Brain microvascular endothelial cell (primary cell): ENCODE results near the gene PRR20E.
"Not testable (repeated sequence)": the region's sequence is repeated elsewhere in the genome, so short reads cannot be mapped to it uniquely, and the experiment has no call there.

ENCODE experiments used
- DNase-seq: peaks from one replicate; pipeline ENCODE4 v3.0.0-alpha.2; 2020
- H3K27ac ChIP-seq: fragments of 250-450 bp; sonication (Bioruptor Pico); 2 replicates; pipeline ENCODE4 v1.5.1; 2020; ENCODE audit warnings: mild to moderate bottlenecking, moderate library complexity
- H3K27me3 ChIP-seq: fragments of 250-450 bp; sonication (Bioruptor Pico); replicated peaks from 2 replicates; pipeline ENCODE4 v1.5.1; 2020; ENCODE audit warnings: mild to moderate bottlenecking
- H3K36me3 ChIP-seq: fragments of 250-450 bp; sonication (Bioruptor Pico); replicated peaks from 2 replicates; pipeline ENCODE4 v1.5.1; 2020; ENCODE audit warnings: mild to moderate bottlenecking
- H3K4me3 ChIP-seq: 2 replicates; pipeline ENCODE4 v1.5.1; 2011; ENCODE audit warnings: low read depth, mild to moderate bottlenecking, control low read depth, low read length, moderate library complexity
- in situ Hi-C: cut with HindIII; loops from 2 replicates; pipeline ENCODE4 v1.10.0; 2017; ENCODE audit warnings: low sequenced_read_pairs, low pct_ligation_motif_present
- TF ChIP-seq, protein P1 (sequence below): IDR thresholded peaks from 2 replicates; pipeline ENCODE4 v1.5.1; 2011; ENCODE audit warnings: low read depth, mild to moderate bottlenecking, moderate library complexity, low read length, control low read depth, inconsistent platforms; ENCODE audit errors: missing control alignments

PRR20E gene

DNA sequence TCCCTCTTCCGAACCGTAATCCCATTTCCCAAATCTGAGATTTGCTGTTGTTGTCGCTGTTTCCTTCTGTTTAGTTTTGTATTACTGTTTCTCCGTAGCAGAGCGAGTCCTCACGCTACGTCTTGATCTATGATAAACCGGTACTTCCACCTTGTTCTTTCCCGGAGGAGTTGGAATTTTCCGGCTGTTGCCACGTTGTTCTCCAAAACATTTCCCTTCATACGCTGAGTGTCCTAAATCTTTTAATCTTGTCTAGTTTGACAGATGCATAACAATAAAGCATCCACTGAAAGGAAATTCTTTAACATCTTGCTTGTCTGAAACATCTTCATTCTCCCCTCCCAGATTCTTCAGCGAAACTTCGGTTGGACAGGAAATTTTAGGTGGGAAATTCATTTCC is 18.9 kb upstream of the PRR20E start:
- H3K27me3 ChIP-seq, H3K4me3 ChIP-seq, H3K36me3 ChIP-seq, DNase-seq, H3K27ac ChIP-seq, in situ Hi-C loops: not testable (repeated sequence)

DNA sequence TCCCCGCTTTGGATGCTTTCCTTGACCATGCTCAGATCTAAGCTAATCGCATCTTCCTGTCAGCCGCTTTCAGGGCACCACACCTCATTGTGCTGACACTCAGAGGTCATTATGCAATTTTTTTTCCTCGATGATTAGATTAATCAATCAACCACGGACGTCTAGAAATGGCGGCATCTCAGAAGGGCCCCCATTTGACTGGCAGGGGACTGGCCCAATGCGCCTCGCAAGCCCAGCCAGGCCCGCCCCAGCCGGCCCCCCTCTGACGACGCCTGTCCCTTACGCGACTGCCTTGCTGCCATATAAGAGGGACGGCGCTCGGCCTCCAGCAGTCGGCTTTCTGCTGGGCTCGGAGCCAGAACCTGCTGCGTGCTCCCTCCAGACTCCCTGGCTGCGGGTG is 13.2 kb upstream of the PRR20E start, which contains the start of gene PRR20C:
PRR20C (plus strand) TSS at position 301 of the 400 bp plus-strand sequence. CDS start 387 bp downstream, outside the sequence.
- DNase-seq, in situ Hi-C loops, H3K4me3 ChIP-seq, H3K27me3 ChIP-seq, H3K27ac ChIP-seq, H3K36me3 ChIP-seq: not testable (repeated sequence)

DNA sequence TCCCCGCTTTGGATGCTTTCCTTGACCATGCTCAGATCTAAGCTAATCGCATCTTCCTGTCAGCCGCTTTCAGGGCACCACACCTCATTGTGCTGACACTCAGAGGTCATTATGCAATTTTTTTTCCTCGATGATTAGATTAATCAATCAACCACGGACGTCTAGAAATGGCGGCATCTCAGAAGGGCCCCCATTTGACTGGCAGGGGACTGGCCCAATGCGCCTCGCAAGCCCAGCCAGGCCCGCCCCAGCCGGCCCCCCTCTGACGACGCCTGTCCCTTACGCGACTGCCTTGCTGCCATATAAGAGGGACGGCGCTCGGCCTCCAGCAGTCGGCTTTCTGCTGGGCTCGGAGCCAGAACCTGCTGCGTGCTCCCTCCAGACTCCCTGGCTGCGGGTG is 6.7 kb upstream of the PRR20E start, which contains the start of gene PRR20D:
PRR20D (plus strand) TSS at position 301 of the 400 bp plus-strand sequence. CDS start 387 bp downstream, outside the sequence.
- in situ Hi-C loops, DNase-seq, H3K36me3 ChIP-seq, H3K27me3 ChIP-seq, H3K4me3 ChIP-seq, H3K27ac ChIP-seq: not testable (repeated sequence)

DNA sequence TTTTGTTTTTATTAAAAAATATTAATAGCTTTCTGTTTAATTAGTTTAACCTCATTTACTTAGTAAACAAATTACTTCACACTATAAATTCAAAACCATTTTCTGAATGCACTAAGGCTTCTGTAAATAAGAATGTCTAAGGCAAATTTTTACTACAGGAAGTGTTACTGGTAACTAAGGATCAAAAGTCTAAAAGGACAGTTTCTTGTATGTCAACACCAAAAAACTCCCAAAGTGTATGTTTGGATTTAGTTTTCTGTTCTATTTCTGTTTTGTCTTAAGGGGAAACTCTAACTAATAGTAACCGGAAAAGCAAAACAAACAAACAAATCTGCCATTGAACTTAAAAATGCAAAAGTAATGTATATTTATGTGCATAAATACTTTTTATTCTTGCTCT is 24.7 kb downstream of the PRR20E start:
- Histone ChIP-seq H3K27me3 (no peaks in the 10 kb centered on the region), H3K36me3 (no peaks in the 10 kb centered on the region), H3K4me3 (no peak overlapping the region), H3K27ac (no peak overlapping the region)
- TF ChIP-seq, protein P1, sequence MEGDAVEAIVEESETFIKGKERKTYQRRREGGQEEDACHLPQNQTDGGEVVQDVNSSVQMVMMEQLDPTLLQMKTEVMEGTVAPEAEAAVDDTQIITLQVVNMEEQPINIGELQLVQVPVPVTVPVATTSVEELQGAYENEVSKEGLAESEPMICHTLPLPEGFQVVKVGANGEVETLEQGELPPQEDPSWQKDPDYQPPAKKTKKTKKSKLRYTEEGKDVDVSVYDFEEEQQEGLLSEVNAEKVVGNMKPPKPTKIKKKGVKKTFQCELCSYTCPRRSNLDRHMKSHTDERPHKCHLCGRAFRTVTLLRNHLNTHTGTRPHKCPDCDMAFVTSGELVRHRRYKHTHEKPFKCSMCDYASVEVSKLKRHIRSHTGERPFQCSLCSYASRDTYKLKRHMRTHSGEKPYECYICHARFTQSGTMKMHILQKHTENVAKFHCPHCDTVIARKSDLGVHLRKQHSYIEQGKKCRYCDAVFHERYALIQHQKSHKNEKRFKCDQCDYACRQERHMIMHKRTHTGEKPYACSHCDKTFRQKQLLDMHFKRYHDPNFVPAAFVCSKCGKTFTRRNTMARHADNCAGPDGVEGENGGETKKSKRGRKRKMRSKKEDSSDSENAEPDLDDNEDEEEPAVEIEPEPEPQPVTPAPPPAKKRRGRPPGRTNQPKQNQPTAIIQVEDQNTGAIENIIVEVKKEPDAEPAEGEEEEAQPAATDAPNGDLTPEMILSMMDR, result no peak
- DNase-seq, result no peak
- in situ Hi-C loops, result no loop called here

DNA sequence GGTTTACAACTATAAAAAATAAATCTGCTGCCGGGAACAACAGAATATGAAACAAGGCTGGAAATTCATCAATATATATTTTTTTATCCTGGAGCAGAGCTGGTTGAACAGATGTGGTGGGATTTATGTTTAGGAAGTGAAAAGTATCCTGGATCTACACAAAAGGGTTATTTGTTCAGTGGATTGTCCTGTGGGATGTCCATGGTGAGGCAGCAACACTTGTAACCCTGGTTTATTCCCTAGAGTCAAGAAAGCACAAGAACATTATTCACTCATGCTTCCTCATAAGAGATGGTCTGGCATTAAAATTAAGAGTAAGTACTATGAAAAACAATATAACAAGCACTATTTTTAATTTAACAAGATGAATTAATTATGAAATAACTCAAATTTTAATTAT is 46.0 kb downstream of the PRR20E start:
- in situ Hi-C loops, result no loop called here
- TF ChIP-seq, protein P1, result no peak
- Histone ChIP-seq H3K27me3 (no peaks in the 10 kb centered on the region), H3K4me3 (no peak overlapping the region), H3K36me3 (no peaks in the 10 kb centered on the region), H3K27ac (no peak overlapping the region)
- no peak for DNase-seq
